Tibial artery (tissue), 4 donors: Measurements from ENCODE around the gene SREBF1.
A peak's percentile ranks its signal among the peaks of the same experiment; 100 is the strongest.

Source experiments
- DNase-seq, 2 donors: peaks; one replicate each; pipeline ENCODE4 v3.0.0-alpha.2; 2019
- H3K27ac ChIP-seq, 2 donors: fragments of 200-600 bp; sonication (generic) in 1 of 2; 1 replicate in 1 of 2; 2 replicates in 1 of 2; pipeline ENCODE4 v1.5.1; 2018 to 2019; ENCODE audit warnings: mild to moderate bottlenecking in 1 of 2
- H3K27me3 ChIP-seq, 2 donors: fragments of 200-600 bp; sonication (generic) in 1 of 2; one replicate each; pipeline versions ENCODE4 v1.5.1 to v1.6.0; 2016 to 2019
- H3K36me3 ChIP-seq, 3 donors: fragments of 200-600 bp; sonication (generic) in 2 of 3; one replicate each; pipeline ENCODE4 v1.5.1; 2016 to 2019; ENCODE audit warnings: mild to moderate bottlenecking in 2 of 3
- H3K4me1 ChIP-seq, 4 donors: fragments of 200-600 bp; sonication (generic) in 2 of 4; 1 replicate in 3 of 4; 2 replicates in 1 of 4; pipeline ENCODE4 v1.5.1; 2016 to 2019
- H3K4me3 ChIP-seq, 2 donors: fragments of 200-600 bp; sonication (generic) in 1 of 2; 1 replicate in 1 of 2; 2 replicates in 1 of 2; pipeline ENCODE4 v1.5.1; 2018 to 2019; ENCODE audit warnings: mild to moderate bottlenecking in 2 of 2
- H3K9me3 ChIP-seq, 3 donors: fragments of 200-600 bp; sonication (generic) in 1 of 3; one replicate each; pipeline ENCODE4 v1.5.1; 2016 to 2019
- intact Hi-C: fragments of 100-400 bp; cut with DNase I; formaldehyde crosslinking; loops from one replicate; pipeline ENCODE4 v1.15.0; 2023; ENCODE audit warnings: low total_unique reads
- TF ChIP-seq, protein P1 (sequence below), 2 experiments: fragments of 200-600 bp in 1 of 2; fragments of 450-650 bp in 1 of 2; IDR thresholded peaks; one replicate each; pipeline ENCODE4 v1.5.1; 2017 to 2019; ENCODE audit warnings: antibody characterized with exemption in 2 of 2, mild to moderate bottlenecking in 1 of 2, moderate library complexity in 1 of 2

SREBF1 gene

GRCh38 chr17:17857496-17857895 is 20.7 kb upstream of the SREBF1 start:
- Histone ChIP-seq H3K27me3 (no peaks in the 10 kb centered on the region), H3K9me3 (no peaks in the 10 kb centered on the region), H3K4me3 (no peak overlapping the region), H3K27ac (peak overlapping the region in 1 of 2 donors; percentile 74), H3K4me1 (peaks cover 0 to 49% (median 46%) of the 10 kb centered on the region in 4 donors), H3K36me3 (peaks cover 0 to 19% (median 13%) of the 10 kb centered on the region in 3 donors)
- intact Hi-C loops = loop anchor here (2.0 kb wide), 1 partner anchor 43 kb away; no protein-coding TSS in a partner anchor
- TF ChIP-seq, protein P1, sequence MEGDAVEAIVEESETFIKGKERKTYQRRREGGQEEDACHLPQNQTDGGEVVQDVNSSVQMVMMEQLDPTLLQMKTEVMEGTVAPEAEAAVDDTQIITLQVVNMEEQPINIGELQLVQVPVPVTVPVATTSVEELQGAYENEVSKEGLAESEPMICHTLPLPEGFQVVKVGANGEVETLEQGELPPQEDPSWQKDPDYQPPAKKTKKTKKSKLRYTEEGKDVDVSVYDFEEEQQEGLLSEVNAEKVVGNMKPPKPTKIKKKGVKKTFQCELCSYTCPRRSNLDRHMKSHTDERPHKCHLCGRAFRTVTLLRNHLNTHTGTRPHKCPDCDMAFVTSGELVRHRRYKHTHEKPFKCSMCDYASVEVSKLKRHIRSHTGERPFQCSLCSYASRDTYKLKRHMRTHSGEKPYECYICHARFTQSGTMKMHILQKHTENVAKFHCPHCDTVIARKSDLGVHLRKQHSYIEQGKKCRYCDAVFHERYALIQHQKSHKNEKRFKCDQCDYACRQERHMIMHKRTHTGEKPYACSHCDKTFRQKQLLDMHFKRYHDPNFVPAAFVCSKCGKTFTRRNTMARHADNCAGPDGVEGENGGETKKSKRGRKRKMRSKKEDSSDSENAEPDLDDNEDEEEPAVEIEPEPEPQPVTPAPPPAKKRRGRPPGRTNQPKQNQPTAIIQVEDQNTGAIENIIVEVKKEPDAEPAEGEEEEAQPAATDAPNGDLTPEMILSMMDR (IDR thresholded peaks at IDR 0.05) = no peak
- no peak for DNase-seq

DNA sequence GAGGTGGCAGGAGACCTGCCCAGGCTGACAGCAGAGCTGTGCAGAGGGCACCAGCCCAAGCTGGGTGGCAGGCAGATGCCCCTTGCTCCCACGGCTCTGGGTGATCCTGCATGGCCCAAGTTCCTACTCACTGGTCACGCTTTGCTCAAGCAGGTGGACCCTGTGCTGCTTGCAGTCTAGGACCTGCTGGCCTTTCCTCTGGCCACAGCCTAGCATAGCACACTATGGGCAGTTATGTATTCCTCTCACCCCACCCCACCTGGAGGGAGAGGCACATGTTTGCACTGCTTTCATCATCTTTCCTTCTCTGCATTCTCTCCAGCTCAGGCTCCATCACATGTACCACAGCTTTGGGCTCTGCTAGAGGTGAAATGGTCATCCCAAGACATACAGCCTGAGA is 19.6 kb upstream of the SREBF1 start:
- DNase-seq = no peak
- peak overlapping the region; percentile 69 to 74 for H3K27ac ChIP-seq
- peaks cover 0 to 49% (median 46%) of the 10 kb centered on the region in 4 donors for H3K4me1 ChIP-seq
- no peaks in the 10 kb centered on the region for H3K9me3 ChIP-seq
- H3K27me3 ChIP-seq = no peaks in the 10 kb centered on the region
- TF ChIP-seq, protein P1 (IDR thresholded peaks at IDR 0.05) = no peak
- H3K4me3 ChIP-seq = no peak overlapping the region
- intact Hi-C loops = loop anchor here (2.0 kb wide), 1 partner anchor 42 kb away; no protein-coding TSS in a partner anchor
- H3K36me3 ChIP-seq = peaks cover 0 to 12% (median 2%) of the 10 kb centered on the region in 3 donors

GRCh38 chr17:17855976-17856375 is 19.2 kb upstream of the SREBF1 start:
- H3K27ac ChIP-seq = peak overlapping the region; percentile 69 to 74
- peaks cover 0 to 8% (median 0%) of the 10 kb centered on the region in 3 donors for H3K36me3 ChIP-seq
- H3K27me3 ChIP-seq = no peaks in the 10 kb centered on the region
- H3K4me3 ChIP-seq = no peak overlapping the region
- intact Hi-C loops = loop anchor here (2.0 kb wide), 1 partner anchor 41 kb away; no protein-coding TSS in a partner anchor
- TF ChIP-seq, protein P1 (IDR thresholded peaks at IDR 0.05) = no peak
- H3K4me1 ChIP-seq = peaks cover 0 to 49% (median 46%) of the 10 kb centered on the region in 4 donors
- H3K9me3 ChIP-seq = no peaks in the 10 kb centered on the region
- DNase-seq = peak; percentile 65 to 92

DNA sequence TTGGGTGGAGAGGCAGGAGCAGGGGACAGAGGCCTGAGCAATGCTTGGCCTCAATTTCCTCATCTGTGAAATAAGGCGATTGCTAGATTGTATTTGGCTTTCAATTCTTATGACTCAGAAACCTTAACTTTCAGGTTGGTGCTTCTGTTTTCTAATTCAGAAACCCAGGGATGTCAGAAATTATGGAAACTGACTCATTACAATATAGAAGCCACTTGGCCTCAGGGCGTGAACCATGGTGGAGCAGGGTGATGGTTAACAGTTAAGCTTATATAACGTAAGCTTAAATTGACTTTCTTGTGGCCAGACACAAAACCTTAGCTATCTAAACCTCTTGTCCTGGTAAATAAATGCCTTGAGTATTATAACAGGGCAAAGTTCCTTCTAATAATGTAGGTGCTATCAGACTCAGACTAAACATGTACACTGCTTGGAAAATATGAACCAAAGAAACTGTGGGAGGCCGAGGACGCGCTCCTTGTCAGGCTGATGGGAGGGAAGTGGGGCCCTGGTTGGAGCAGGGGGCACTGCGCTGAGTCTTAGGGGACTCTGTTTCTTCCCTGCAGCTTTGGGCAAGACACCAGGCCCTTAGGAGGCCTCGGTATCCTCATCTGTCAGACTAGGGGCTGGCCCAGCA is 17.1 kb upstream of the SREBF1 start:
- TF ChIP-seq, protein P1 (IDR thresholded peaks at IDR 0.05) = no peak
- H3K4me3 ChIP-seq = no peak overlapping the region
- H3K4me1 ChIP-seq = peaks cover 10 to 59% (median 52%) of the 10 kb centered on the region in 4 donors
- intact Hi-C loops = no loop called here
- DNase-seq = no peak
- H3K27ac ChIP-seq = peak overlapping the region; percentile 69 to 74
- no peaks in the 10 kb centered on the region for H3K9me3 ChIP-seq
- no peaks in the 10 kb centered on the region for H3K27me3 ChIP-seq
- H3K36me3 ChIP-seq = peaks cover 0 to 5% (median 0%) of the 10 kb centered on the region in 3 donors

DNA sequence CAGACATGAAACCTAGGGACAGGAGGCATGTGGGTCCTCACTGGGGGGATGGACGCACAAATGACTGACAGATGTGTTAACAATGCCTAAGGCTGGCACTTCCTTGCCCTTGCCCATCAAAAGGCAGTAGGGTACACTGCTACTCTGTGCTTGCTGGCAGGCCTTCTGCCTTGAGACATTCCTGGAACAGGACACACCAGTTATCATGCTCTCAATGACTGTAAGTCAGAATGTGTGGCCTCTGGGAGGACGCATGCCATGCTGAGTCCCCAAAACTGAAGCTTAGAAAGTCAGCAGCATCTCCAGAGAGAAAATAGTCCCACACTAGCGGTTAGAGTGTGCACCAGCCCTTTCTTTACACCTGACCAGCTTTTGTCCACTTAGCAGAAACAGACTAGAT is 16.1 kb upstream of the SREBF1 start:
- H3K4me3 ChIP-seq = no peak overlapping the region
- H3K4me1 ChIP-seq = peaks cover 10 to 69% (median 62%) of the 10 kb centered on the region in 4 donors
- no peaks in the 10 kb centered on the region for H3K9me3 ChIP-seq
- peak overlapping the region in 1 of 2 donors; percentile 74 for H3K27ac ChIP-seq
- DNase-seq = no peak
- TF ChIP-seq, protein P1 (IDR thresholded peaks at IDR 0.05) = no peak
- intact Hi-C loops = no loop called here
- no peaks in the 10 kb centered on the region for H3K27me3 ChIP-seq
- peaks cover 0 to 5% (median 0%) of the 10 kb centered on the region in 3 donors for H3K36me3 ChIP-seq
